GM08714 (cell line): Measurements from ENCODE around the gene MELK.

Source experiments
- H3K4me3 ChIP-seq: fragments of 200-500 bp; sonication (Bioruptor generic); 2 replicates; pipeline ENCODE4 v1.5.1; 2014; ENCODE audit warnings: mild to moderate bottlenecking, low read length, inconsistent platforms
- ZNF274 ChIP-seq: IDR thresholded peaks from 2 replicates; pipeline ENCODE4 v1.6.1; 2012; ENCODE audit warnings: mild to moderate bottlenecking, low read depth, low read length

MELK gene

DNA sequence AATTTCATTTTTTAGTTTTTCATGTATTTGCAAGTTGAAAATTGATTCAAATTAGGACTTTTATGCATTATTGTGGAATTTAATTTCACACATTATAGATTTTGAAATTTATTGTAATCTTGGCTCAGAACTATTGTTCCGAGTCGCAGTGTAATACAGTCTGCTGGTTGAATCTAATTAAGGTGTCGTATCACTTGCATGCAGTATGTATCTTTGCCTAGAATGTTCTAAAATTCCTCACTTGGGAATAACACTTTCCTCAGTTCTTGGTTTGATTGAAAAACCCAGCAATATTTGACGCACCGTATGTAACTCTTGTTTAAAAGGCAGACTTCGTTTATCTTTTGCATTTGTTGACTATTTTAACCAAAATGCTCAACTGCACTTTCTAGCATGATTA, 49.4 kb downstream of the MELK start:
- H3K4me3 ChIP-seq = no peak overlapping the region
- TF ChIP-seq ZNF274 = no peak

DNA sequence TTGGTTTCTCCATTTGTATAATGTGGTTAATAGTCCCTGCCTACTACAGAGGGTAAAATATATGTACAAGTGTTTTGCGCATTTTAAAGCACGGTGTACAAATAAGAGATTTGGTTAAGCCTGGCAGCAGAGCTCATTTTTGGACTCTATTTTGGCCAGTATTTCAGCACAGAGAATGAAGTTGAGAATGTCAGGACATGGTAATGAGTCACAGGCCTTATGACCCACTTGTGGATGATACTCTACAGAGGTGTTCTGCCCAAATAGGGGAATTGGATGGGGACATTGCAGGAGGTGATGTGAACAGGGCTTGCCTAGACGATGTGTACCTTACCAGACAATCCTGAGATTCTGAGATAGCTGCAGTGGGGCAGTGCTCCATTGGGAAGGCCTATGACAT, 50.6 kb downstream of the MELK start:
- no peak overlapping the region for H3K4me3 ChIP-seq
- no peak for TF ChIP-seq ZNF274

DNA sequence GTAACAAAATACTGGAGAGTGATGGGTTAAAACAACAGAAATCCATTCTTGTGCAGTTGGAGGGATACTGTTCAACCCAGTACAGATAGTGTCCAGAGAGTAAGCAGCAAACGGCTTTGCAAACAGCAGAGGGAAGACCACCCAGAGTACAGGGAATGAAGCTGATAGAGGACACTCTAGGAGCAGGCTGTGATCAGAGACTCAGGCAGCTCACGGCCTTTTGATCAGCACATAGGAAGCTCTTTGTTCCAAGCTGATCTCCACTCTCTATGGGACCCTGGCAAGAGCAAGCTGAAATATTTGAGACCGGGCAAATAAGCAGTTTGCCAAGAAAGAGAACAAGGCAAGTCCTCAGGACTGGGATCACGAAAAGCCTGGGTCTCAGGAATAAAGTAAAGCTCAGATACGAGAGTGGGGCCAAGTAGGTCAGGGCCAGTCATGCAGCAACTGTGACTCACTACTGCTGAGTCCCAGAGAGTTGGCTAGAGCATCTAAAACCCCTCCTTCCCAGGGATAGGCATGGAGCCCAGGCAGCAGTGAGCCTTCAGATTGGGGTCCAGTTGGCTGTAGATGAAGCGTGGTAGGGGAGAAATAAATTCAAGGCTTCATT, 52.4 kb downstream of the MELK start:
- TF ChIP-seq ZNF274 = no peak
- no peak overlapping the region for H3K4me3 ChIP-seq

DNA sequence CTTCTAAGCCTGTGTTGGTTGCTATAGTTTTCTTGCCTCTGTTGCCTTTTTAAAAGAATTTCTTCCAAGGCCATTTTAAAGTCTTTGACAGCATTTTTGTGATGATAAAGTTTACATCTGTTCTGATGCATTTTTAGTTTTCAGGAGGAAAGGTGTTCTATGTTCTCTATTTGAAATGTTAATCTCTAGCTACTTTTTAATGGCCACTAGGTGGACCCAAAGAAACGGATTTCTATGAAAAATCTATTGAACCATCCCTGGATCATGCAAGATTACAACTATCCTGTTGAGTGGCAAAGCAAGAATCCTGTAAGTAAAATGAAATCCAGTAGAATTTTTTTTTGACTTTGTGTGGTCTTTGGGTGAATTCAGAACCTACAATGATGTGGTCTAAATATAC, 60.2 kb downstream of the MELK start:
- no peak overlapping the region for H3K4me3 ChIP-seq
- TF ChIP-seq ZNF274 = no peak

DNA sequence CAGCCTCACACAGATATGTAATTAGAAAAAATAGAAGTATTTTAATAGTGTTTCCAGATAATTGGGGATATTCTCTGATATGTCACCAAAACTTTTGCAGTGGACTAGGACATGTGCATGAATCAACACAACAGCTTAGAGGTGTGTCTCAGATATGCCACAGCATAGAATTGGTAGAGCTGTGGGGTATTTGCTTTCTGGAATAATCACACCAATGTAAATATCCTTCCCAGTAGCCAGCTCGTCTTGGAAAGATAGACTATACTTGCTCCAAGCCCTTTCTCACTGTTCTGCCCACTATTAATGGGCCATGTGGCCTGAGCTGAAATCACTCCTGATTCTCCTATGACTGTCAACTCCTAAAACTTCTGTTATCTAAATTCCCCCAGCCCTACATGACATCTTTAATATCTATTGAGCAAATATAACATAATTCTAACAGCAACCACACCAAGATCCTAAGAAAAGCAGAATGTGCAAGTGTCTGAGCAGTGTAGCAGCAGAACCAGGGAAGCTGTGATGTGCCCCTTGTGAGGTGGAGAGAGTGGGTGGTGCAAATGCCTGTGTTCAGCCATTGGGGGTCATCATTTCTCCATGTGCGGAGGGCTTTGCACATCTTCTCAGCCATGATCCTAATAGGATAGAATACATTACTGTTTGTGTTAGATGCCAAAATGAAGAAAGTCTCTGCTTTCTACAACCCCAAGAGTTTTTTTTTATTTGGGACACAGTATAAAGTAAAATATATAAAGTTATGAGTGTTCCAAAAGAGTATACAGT, 65.0 kb downstream of the MELK start:
- TF ChIP-seq ZNF274 = no peak
- H3K4me3 ChIP-seq = no peak overlapping the region

DNA sequence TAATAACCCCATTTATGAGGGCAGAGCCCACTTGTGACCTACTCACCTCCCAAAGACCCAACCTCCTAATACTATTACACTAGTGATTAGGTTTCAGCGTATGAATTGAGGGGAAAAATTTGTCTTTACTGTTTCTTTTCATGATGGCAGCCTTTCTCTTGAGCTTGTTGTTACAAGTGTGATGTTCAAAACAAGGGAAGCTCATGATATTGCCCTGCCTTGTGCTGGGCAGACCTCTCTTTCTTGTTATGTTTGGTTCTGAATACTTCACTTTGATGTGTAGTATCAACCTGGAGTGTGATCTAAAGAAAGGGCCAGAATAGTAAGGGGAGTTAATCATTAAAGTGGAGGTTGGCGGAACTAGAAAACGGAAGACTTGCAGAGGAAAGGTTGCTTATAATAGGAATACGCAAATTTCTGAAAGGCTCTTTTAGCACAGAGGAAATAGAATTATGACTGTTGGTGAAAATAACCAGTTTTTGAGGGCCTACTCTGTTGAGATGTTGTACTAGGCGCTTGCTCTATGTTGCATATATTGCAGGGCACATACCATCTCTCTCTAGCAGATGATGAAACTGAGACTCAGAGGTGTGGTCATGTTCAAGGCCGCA, 68.2 kb downstream of the MELK start:
- TF ChIP-seq ZNF274 = no peak
- H3K4me3 ChIP-seq = no peak overlapping the region

DNA sequence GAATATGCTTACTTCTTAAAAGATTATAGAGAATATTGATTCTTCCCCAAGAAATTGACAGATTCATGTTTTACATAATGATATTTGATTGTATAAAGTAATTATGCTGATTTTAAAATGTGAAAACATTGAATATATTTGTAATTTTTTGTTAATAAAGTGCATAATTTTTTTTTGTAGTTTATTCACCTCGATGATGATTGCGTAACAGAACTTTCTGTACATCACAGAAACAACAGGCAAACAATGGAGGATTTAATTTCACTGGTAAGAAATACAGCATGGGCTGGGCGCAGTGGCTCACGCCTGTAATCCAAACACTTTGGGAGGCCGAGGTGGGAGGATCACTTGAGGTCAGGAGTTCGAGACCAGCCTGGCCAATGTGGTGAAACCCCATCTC, 70.1 kb downstream of the MELK start:
- TF ChIP-seq ZNF274 = no peak
- H3K4me3 ChIP-seq = no peak overlapping the region

DNA sequence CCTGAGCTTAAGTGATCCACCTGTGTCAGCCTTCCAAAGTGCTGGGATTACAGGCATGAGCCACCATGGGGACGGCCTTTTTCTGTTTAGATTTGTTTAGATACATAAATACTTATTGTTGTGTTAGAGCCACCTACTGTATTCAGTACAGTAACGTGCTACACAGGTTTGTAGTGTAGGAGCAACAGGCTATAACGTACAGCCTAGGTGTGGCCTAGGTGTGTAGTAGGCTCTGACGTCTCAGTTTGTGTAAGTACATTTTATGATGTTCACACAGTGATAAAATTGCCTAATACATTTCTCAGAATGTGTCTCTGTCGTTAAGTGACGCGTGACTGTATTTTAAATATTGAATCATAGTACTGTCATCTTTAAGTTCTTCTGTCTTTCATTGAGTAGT, 84.1 kb downstream of the MELK start:
- no peak for TF ChIP-seq ZNF274
- no peak overlapping the region for H3K4me3 ChIP-seq

DNA sequence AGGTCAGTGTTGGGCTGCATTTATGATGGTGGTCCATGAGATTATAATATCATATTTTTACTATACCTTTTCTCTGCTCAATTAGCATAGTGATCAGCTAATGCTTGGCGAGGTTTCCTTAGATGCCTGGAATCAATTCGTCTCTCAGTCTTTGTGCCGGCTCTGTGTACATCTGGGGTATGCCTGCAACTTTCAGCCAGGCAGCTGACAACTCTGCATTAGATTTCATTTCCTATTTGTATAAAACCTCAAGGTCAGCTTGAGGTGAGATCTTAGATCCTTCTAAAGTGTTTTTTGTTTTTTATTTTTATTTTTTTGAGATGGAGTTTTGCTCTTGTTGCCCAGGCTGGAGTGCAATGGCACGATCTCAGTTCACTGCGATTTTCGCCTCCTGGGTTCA, 86.8 kb downstream of the MELK start:
- no peak overlapping the region for H3K4me3 ChIP-seq
- TF ChIP-seq ZNF274 = no peak

DNA sequence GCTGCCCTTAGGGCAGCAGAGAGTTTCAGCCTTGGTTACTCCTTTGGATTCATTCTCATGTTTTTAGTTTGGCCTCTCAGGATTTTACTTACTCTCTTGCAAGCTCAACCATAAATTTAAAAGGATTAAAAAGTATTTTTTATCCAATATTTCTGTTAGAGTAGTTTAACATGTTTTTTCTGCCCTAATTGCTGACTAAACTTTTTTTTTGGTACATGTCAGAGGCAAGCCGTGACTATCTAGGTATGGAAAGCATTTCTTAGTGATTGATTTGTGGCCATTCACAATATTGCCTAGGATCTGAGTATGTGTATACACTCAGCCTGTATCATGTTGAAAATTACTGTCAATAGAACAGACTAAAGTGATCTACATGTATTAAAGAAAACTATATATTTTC, 92.1 kb downstream of the MELK start:
- no peak overlapping the region for H3K4me3 ChIP-seq
- TF ChIP-seq ZNF274 = no peak

DNA sequence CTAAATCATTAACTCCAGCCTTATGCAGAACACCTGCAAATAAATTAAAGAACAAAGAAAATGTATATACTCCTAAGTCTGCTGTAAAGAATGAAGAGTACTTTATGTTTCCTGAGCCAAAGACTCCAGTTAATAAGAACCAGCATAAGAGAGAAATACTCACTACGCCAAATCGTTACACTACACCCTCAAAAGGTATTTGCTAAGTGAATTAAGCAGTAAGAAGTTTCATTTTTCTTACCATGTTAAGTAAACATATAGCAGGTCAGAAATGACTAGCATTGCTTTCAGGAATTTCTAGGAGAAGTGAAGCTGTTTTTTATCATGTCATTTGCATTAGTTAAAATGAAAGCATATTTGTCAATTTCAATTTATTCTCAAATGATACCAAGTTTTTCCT, 92.7 kb downstream of the MELK start:
- H3K4me3 ChIP-seq = no peak overlapping the region
- no peak for TF ChIP-seq ZNF274

DNA sequence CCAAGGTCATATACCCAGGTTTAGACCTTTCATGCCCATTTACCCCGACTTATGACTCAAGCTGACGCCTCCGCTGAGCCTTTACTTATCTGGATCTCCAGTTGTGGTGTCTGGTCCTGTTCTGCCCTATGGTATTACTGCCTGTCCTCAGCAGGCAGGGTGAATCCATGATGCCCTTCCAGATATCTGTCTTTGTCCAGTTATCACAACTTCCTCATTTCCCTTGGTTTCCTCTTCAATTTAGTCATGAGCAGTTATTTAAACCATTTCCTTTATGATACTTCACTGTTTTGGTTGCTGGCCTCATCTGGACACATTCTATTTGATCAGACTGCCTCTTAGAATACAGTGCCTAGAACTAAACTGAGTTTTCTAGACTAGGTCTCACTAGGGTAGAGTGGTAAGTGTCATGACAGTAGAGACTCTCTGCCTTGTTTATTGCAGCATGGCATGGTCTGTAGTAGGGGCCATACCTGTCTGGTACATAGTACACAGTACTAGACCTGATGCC, 93.3 kb downstream of the MELK start:
- TF ChIP-seq ZNF274 = no peak
- H3K4me3 ChIP-seq = no peak overlapping the region; the same call in 1 of the 2 replicates

DNA sequence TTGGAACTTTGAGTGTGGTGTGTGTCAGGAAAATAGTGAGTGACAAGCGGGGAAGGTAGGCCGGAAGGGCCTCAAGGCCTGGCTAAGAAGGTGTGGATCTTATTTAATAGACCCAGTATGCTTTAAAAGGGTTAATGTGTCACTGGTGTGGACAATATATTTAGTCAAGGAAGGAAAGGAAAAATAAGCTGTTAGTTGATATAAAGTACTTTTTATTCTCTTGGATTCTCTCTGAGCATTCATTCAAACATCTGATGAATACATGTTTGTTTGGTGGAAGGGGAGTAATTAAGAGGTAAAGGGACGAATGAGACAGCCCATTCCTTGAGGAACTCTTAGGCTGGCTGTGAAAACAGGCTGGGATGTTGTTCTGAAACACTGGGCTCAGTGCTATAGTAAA, 98.9 kb downstream of the MELK start:
- no peak for TF ChIP-seq ZNF274
- H3K4me3 ChIP-seq = no peak overlapping the region

DNA sequence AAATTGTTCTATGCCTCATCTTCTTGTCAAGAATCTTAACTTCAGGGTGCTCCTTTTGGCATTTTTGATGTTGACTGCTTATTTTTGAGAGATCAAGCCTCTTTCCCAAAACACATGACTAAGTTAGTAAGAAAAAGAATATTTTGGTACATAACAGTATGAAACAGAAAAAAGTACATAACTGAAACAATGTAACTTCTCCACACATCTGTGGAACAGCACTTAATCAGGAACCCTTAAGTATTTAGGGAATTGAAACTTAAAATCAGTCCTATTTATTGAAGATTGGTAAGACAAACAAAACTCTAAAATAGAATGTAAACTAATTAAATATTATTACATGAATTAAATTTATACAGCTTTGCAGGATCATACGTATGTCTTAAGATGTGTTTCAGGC, 103.4 kb downstream of the MELK start:
- no peak overlapping the region for H3K4me3 ChIP-seq
- TF ChIP-seq ZNF274 = no peak
